GM23338 (cell line): ENCODE data around the gene AFF2. TPM values are rescaled to one million over a fixed set of nuclear protein-coding genes. Genes with fewer than 3 reads are reported as not detected.

ENCODE experiments used
- ATAC-seq: fragments of 200-7000 bp; cut with Tn5 transposase; 3 replicates; pipeline ENCODE4 v1.9.1; 2020
- DNase-seq: peaks from one replicate; pipeline ENCODE4 v3.0.0-alpha.2; 2015; ENCODE audit warnings: low spot score
- H2AFZ ChIP-seq: fragments of 200-600 bp; sonication (generic); 2 replicates; pipeline ENCODE4 v1.8.0; 2016; ENCODE audit warnings: antibody characterized with exemption, mild to moderate bottlenecking, moderate library complexity
- H3F3A ChIP-seq: fragments of 200-600 bp; sonication (generic); replicated peaks from 2 replicates; pipeline ENCODE4 v1.8.0; 2017; ENCODE audit warnings: antibody characterized with exemption, mixed run types, low read depth
- H3K27ac ChIP-seq: fragments of 200-600 bp; sonication (generic); 2 replicates; pipeline ENCODE4 v1.6.1; 2016; ENCODE audit warnings: low read depth
- H3K27me3 ChIP-seq: fragments of 200-600 bp; sonication (generic); 2 replicates; pipeline ENCODE4 v1.8.0; 2016; ENCODE audit warnings: mild to moderate bottlenecking, mixed run types, moderate library complexity; ENCODE audit not compliant: insufficient read depth
- H3K36me3 ChIP-seq: fragments of 200-600 bp; sonication (generic); 2 replicates; pipeline ENCODE4 v1.8.0; 2016; ENCODE audit warnings: mild to moderate bottlenecking; ENCODE audit not compliant: insufficient read depth
- H3K4me1 ChIP-seq: fragments of 200-600 bp; sonication (generic); 2 replicates; pipeline ENCODE4 v1.8.0; 2016; ENCODE audit warnings: mild to moderate bottlenecking, moderate library complexity; ENCODE audit not compliant: insufficient read depth
- H3K4me2 ChIP-seq: fragments of 200-600 bp; sonication (generic); 2 replicates; pipeline ENCODE4 v1.7.1; 2017; ENCODE audit warnings: mixed run types
- H3K4me3 ChIP-seq: fragments of 200-600 bp; sonication (generic); 2 replicates; pipeline ENCODE4 v1.6.1; 2016; ENCODE audit warnings: mixed run types
- H3K79me2 ChIP-seq: fragments of 200-600 bp; sonication (generic); replicated peaks from 2 replicates; pipeline ENCODE4 v1.8.0; 2017; ENCODE audit warnings: mild to moderate bottlenecking; ENCODE audit not compliant: insufficient read depth
- H3K9me2 ChIP-seq: fragments of 200-600 bp; sonication (generic); 2 replicates; pipeline ENCODE4 v1.8.0; 2017; ENCODE audit not compliant: insufficient read depth
- H4K20me1 ChIP-seq: fragments of 200-600 bp; sonication (generic); replicated peaks from 2 replicates; pipeline ENCODE4 v1.8.0; 2017; ENCODE audit warnings: mild to moderate bottlenecking; ENCODE audit not compliant: insufficient read depth
- H3K27ac Mint-ChIP-seq: 2 replicates; pipeline ENCODE4 v1.8.0; 2020; ENCODE audit warnings: inconsistent platforms, mild to moderate bottlenecking, moderate library complexity, mixed read lengths
- H3K27me3 Mint-ChIP-seq: 3 replicates; pipeline ENCODE4 v1.8.0; 2022; ENCODE audit warnings: low read depth, mild to moderate bottlenecking, moderate library complexity, mixed read lengths, inconsistent platforms; ENCODE audit not compliant: insufficient read depth, poor library complexity
- H3K36me3 Mint-ChIP-seq: 3 replicates; pipeline ENCODE4 v1.8.0; 2021; ENCODE audit warnings: low read depth, mild to moderate bottlenecking, inconsistent platforms, moderate library complexity, mixed read lengths
- H3K4me1 Mint-ChIP-seq: 3 replicates; pipeline ENCODE4 v1.8.0; 2020; ENCODE audit warnings: mild to moderate bottlenecking, inconsistent platforms, mixed read lengths
- H3K4me3 Mint-ChIP-seq: 3 replicates; pipeline ENCODE4 v1.8.0; 2021; ENCODE audit warnings: moderate library complexity, mild to moderate bottlenecking, inconsistent platforms, mixed read lengths
- H3K9me3 Mint-ChIP-seq: 3 replicates; pipeline ENCODE4 v1.8.0; 2020; ENCODE audit warnings: moderate library complexity, mild to moderate bottlenecking, inconsistent platforms, mixed read lengths
- CREB1 ChIP-seq: fragments of 250-450 bp; sonication (Bioruptor Pico); IDR thresholded peaks from 2 replicates; pipeline ENCODE4 v1.5.0; 2020; ENCODE audit warnings: low read depth, mild to moderate bottlenecking, moderate library complexity
- CTCF ChIP-seq, 2 experiments: fragments of 200-600 bp in 1 of 2; sonication (generic) in 1 of 2; conservative IDR thresholded peaks; 2 replicates each; pipeline versions ENCODE4 v1.5.1 to v1.6.1; 2016 to 2017; ENCODE audit warnings: antibody characterized with exemption in 2 of 2, low read depth in 2 of 2, mild to moderate bottlenecking in 2 of 2, moderate library complexity in 1 of 2
- ETS1 ChIP-seq: IDR thresholded peaks from 2 replicates; pipeline ENCODE4 v1.6.1; 2016; ENCODE audit warnings: antibody characterized with exemption
- EZH2 ChIP-seq: fragments of 200-600 bp; sonication (generic); IDR thresholded peaks from one replicate; pipeline ENCODE4 v1.8.0; 2017; ENCODE audit warnings: antibody characterized with exemption, mild to moderate bottlenecking, low read depth; ENCODE audit not compliant: unreplicated experiment
- EZH2phosphoT487 ChIP-seq: fragments of 200-600 bp; sonication (generic); IDR thresholded peaks from one replicate; pipeline ENCODE4 v1.8.1; 2018; ENCODE audit warnings: antibody characterized with exemption; ENCODE audit not compliant: unreplicated experiment
- JUNB ChIP-seq: IDR thresholded peaks from one replicate; pipeline ENCODE4 v1.6.1; 2016; ENCODE audit warnings: antibody characterized with exemption; ENCODE audit not compliant: unreplicated experiment
- NANOG ChIP-seq: IDR thresholded peaks from 2 replicates; pipeline ENCODE4 v1.6.1; 2016; ENCODE audit warnings: antibody characterized with exemption, borderline replicate concordance
- POLR2AphosphoS5 ChIP-seq: IDR thresholded peaks from 2 replicates; pipeline ENCODE4 v1.6.1; 2016; ENCODE audit warnings: antibody characterized with exemption, low read depth
- REST ChIP-seq: IDR thresholded peaks from one replicate; pipeline ENCODE4 v1.6.1; 2018; ENCODE audit warnings: antibody characterized with exemption; ENCODE audit not compliant: unreplicated experiment
- STAT1 ChIP-seq: IDR thresholded peaks from one replicate; pipeline ENCODE4 v1.6.1; 2016; ENCODE audit warnings: antibody characterized with exemption; ENCODE audit not compliant: unreplicated experiment
- ZNF114 ChIP-seq: fragments of 250-450 bp; sonication (Bioruptor Pico); IDR thresholded peaks from 2 replicates; pipeline ENCODE4 v1.5.0; 2020; ENCODE audit warnings: mild to moderate bottlenecking, moderate library complexity
- ZNF331 ChIP-seq: fragments of 250-450 bp; sonication (Bioruptor Pico); IDR thresholded peaks from 2 replicates; pipeline ENCODE4 v1.5.0; 2020; ENCODE audit warnings: low read depth, mild to moderate bottlenecking, moderate library complexity
- ZNF462 ChIP-seq: fragments of 250-450 bp; sonication (Bioruptor Pico); IDR thresholded peaks from 2 replicates; pipeline ENCODE4 v1.5.0; 2020; ENCODE audit warnings: mild to moderate bottlenecking, moderate library complexity
- polyA plus RNA-seq: library from polyadenylated mRNA; unstranded; fragments of >200 nt; fragmentation: Nextera tagmentation; extraction: Ambion mirVana; gene quantifications from 2 replicates; pipeline ENCODE4 v1.2.1, GENCODE V29; 2016
- total RNA-seq: library from RNA; depleted of rRNA; stranded (reverse); fragments of >200 nt; shearing (Covaris generic); gene quantifications from 2 replicates; pipeline ENCODE4 v1.2.3, GENCODE V29; 2014

AFF2 gene
- total and polyA plus RNA-seq, 2 experiments from 2014 or later, result 1.6 to 5.8 TPM

- TF ChIP-seq ZNF462 (CRISPR knock-in tag), result no peak
- no peak for TF ChIP-seq ZNF114
- TF ChIP-seq JUNB, result no peak
- no peak for TF ChIP-seq NANOG
These were observed 263.5 kb downstream of the AFF2 start (continued) for GRCh38 chrX:148763896-148764295.

GRCh38 chrX:148768296-148768695 lies 267.9 kb downstream of the AFF2 start:
- Histone ChIP-seq H3K79me2 (no peaks in the 10 kb centered on the region), H3K27me3 (no peaks in the 10 kb centered on the region), H3K27ac (no peak overlapping the region), H3K4me2 (no peak overlapping the region), H3K36me3 (no peaks in the 10 kb centered on the region), H3K4me1 (no peaks in the 10 kb centered on the region), H3K4me3 (no peak overlapping the region), H4K20me1 (no peaks in the 10 kb centered on the region), H2AFZ (no peak overlapping the region), H3F3A (no peaks in the 10 kb centered on the region), H3K9me2 (no peaks in the 10 kb centered on the region)
- peaks cover 8% of the 10 kb centered on the region for H3K4me1 Mint-ChIP-seq
- DNase-seq, result no peak
- H3K9me3 Mint-ChIP-seq, result peaks cover 2% of the 10 kb centered on the region; the same call in 1 of the 3 replicates
- no peak for ATAC-seq
- no peak overlapping the region for H3K4me3 Mint-ChIP-seq
- H3K27me3 Mint-ChIP-seq, result no peaks in the 10 kb centered on the region
- no peaks in the 10 kb centered on the region for H3K36me3 Mint-ChIP-seq
- H3K27ac Mint-ChIP-seq, result no peak overlapping the region
- TF ChIP-seq CREB1 (no peak), JUNB (no peak), EZH2 (no peak), STAT1 (no peak), CTCF (conservative IDR thresholded peaks at IDR 0.05; ENCODE audit: low read depth in 2 of 2) (no peak), EZH2phosphoT487 (no peak), NANOG (no peak), POLR2AphosphoS5 (no peak), ZNF331 (CRISPR knock-in tag) (no peak), ETS1 (no peak), ZNF114 (no peak), REST (no peak)
